Activated T-cell treated with anti-CD3 and anti-CD28 coated beads, Interleukin-2, amount 50 U/mL, for 4 hours (primary cell): ENCODE measurements around the gene UNC119B. TPM values are rescaled to one million over a fixed set of nuclear protein-coding genes. Genes with fewer than 3 reads are reported as not detected.
A peak's percentile ranks its signal among the peaks of the same experiment; 100 is the strongest.
"Not testable (repeated sequence)": the region's sequence is repeated elsewhere in the genome, so short reads cannot be mapped to it uniquely, and the experiment has no call there.

ENCODE experiments used
- ATAC-seq, 2 donors: fragments of 200-7000 bp; cut with Tn5 transposase; one replicate each; pipeline ENCODE4 v1.10.0; 2021
- DNase-seq: peaks from one replicate; pipeline ENCODE4 v3.0.0-alpha.2; 2020
- H3K27me3 Mint-ChIP-seq: one replicate; pipeline ENCODE4 v1.8.0; 2021; ENCODE audit warnings: low read depth, mixed read lengths
- H3K36me3 Mint-ChIP-seq: one replicate; pipeline ENCODE4 v1.8.0; 2022; ENCODE audit warnings: mixed read lengths; ENCODE audit not compliant: insufficient read depth
- H3K4me1 Mint-ChIP-seq: one replicate; pipeline ENCODE4 v1.8.0; 2021; ENCODE audit warnings: low read depth, mixed read lengths
- H3K4me3 Mint-ChIP-seq: one replicate; pipeline ENCODE4 v1.8.0; 2021; ENCODE audit warnings: mild to moderate bottlenecking, moderate library complexity, mixed read lengths
- H3K9me3 Mint-ChIP-seq: one replicate; pipeline ENCODE4 v1.8.0; 2021; ENCODE audit warnings: mixed read lengths
- total RNA-seq, 3 donors: library from RNA; stranded (reverse); gene quantifications; one replicate each; pipeline ENCODE4 v1.2.1, GENCODE V29; 2021

UNC119B gene
- total RNA-seq, 3 donors from 2014 or later = 17.0 to 20.4 (median 17.0) TPM

GRCh38 chr12:120719496-120720233 lies 9.4 kb downstream of the UNC119B start:
- Mint-ChIP-seq H3K4me1 (peaks cover 11% of the 10 kb centered on the region), H3K27me3 (no peaks in the 10 kb centered on the region), H3K9me3 (no peaks in the 10 kb centered on the region), H3K4me3 (no peak overlapping the region), H3K36me3 (peaks cover 45% of the 10 kb centered on the region)
- ATAC-seq (no peak), DNase-seq (no peak)

- peaks cover 18% of the 10 kb centered on the region for H3K4me1 Mint-ChIP-seq
Measured at GRCh38 chr12:120720234-120720986, 10.2 kb downstream of the UNC119B start.

GRCh38 chr12:120720987-120721801 lies 10.9 kb downstream of the UNC119B start:
- H3K36me3 Mint-ChIP-seq = peaks cover 42% of the 10 kb centered on the region
- H3K9me3 Mint-ChIP-seq = no peaks in the 10 kb centered on the region
- no peak for ATAC-seq
- H3K4me1 Mint-ChIP-seq = peaks cover 20% of the 10 kb centered on the region
- H3K4me3 Mint-ChIP-seq = no peak overlapping the region
- no peak for DNase-seq
- H3K27me3 Mint-ChIP-seq = no peaks in the 10 kb centered on the region

More at GRCh38 chr12:120720234-120720986, 10.2 kb downstream of the UNC119B start:
- Mint-ChIP-seq H3K9me3 (no peaks in the 10 kb centered on the region), H3K36me3 (peaks cover 43% of the 10 kb centered on the region), H3K27me3 (no peaks in the 10 kb centered on the region), H3K4me3 (no peak overlapping the region)
- no peak for ATAC-seq
- DNase-seq = no peak

GRCh38 chr12:120721866-120722265 lies 11.6 kb downstream of the UNC119B start:
- H3K4me1 Mint-ChIP-seq = peaks cover 27% of the 10 kb centered on the region
- ATAC-seq = no peak
- DNase-seq = no peak
- no peaks in the 10 kb centered on the region for H3K27me3 Mint-ChIP-seq
- H3K4me3 Mint-ChIP-seq = no peak overlapping the region
- no peaks in the 10 kb centered on the region for H3K9me3 Mint-ChIP-seq
- peaks cover 36% of the 10 kb centered on the region for H3K36me3 Mint-ChIP-seq

- peaks cover 36% of the 10 kb centered on the region for H3K36me3 Mint-ChIP-seq
- H3K27me3 Mint-ChIP-seq = no peaks in the 10 kb centered on the region
- H3K4me1 Mint-ChIP-seq = peaks cover 27% of the 10 kb centered on the region
- no peak overlapping the region for H3K4me3 Mint-ChIP-seq
- ATAC-seq = no peak
- no peaks in the 10 kb centered on the region for H3K9me3 Mint-ChIP-seq
- DNase-seq = no peak
Measured at GRCh38 chr12:120722784-120723183, 12.5 kb downstream of the UNC119B start.

GRCh38 chr12:120724720-120725119 lies 14.5 kb downstream of the UNC119B start:
- peaks cover 18% of the 10 kb centered on the region for H3K4me1 Mint-ChIP-seq

GRCh38 chr12:120725151-120725658 lies 14.9 kb downstream of the UNC119B start:
- H3K4me1 Mint-ChIP-seq = peaks cover 18% of the 10 kb centered on the region
- DNase-seq (no peak), ATAC-seq (no peak)
- H3K9me3 Mint-ChIP-seq = no peaks in the 10 kb centered on the region
- peak overlapping the region; percentile 88 for H3K4me3 Mint-ChIP-seq
- peaks cover 21% of the 10 kb centered on the region for H3K36me3 Mint-ChIP-seq
- no peaks in the 10 kb centered on the region for H3K27me3 Mint-ChIP-seq

More at GRCh38 chr12:120724720-120725119, 14.5 kb downstream of the UNC119B start:
- DNase-seq (no peak), ATAC-seq (no peak)
- Mint-ChIP-seq H3K36me3 (peaks cover 23% of the 10 kb centered on the region), H3K9me3 (no peaks in the 10 kb centered on the region), H3K27me3 (no peaks in the 10 kb centered on the region), H3K4me3 (peak overlapping the region; percentile 88)

- peak; percentile 87 for DNase-seq
- Mint-ChIP-seq H3K9me3 (no peaks in the 10 kb centered on the region), H3K4me3 (peak within 1 kb of the TSS; percentile 88), H3K4me1 (peaks cover 18% of the 10 kb centered on the region), H3K36me3 (peaks cover 21% of the 10 kb centered on the region), H3K27me3 (no peaks in the 10 kb centered on the region)
- peak; percentile 100 for ATAC-seq
Measured at GRCh38 chr12:120725659-120726509, 15.6 kb downstream of the UNC119B start, which contains the start of gene ACADS. TSS of gene ACADS (plus strand) at chr12:120725826. CDS start at chr12:120725886, 60 bp downstream.

- no peak for ATAC-seq
- H3K9me3 Mint-ChIP-seq = no peaks in the 10 kb centered on the region
Measured at GRCh38 chr12:120726510-120726793, 16.2 kb downstream of the UNC119B start.

GRCh38 chr12:120726961-120727360 lies 16.7 kb downstream of the UNC119B start:
- no peaks in the 10 kb centered on the region for H3K27me3 Mint-ChIP-seq
- no peaks in the 10 kb centered on the region for H3K9me3 Mint-ChIP-seq
- DNase-seq (no peak), ATAC-seq (no peak)
- H3K4me3 Mint-ChIP-seq = peak overlapping the region; percentile 88
- H3K4me1 Mint-ChIP-seq = peaks cover 18% of the 10 kb centered on the region
- H3K36me3 Mint-ChIP-seq = peaks cover 18% of the 10 kb centered on the region

More at GRCh38 chr12:120726510-120726793, 16.2 kb downstream of the UNC119B start:
- H3K4me3 Mint-ChIP-seq = peak overlapping the region; percentile 88
- DNase-seq = no peak
- H3K27me3 Mint-ChIP-seq = no peaks in the 10 kb centered on the region
- peaks cover 18% of the 10 kb centered on the region for H3K4me1 Mint-ChIP-seq
- H3K36me3 Mint-ChIP-seq = peaks cover 17% of the 10 kb centered on the region

- H3K4me1 Mint-ChIP-seq, H3K4me3 Mint-ChIP-seq, H3K9me3 Mint-ChIP-seq, ATAC-seq, H3K27me3 Mint-ChIP-seq, DNase-seq: not testable (repeated sequence)
- peaks cover 16% of the 10 kb centered on the region for H3K36me3 Mint-ChIP-seq
Measured at GRCh38 chr12:120732198-120732597, 21.9 kb downstream of the UNC119B start.

GRCh38 chr12:120733574-120733973 lies 23.3 kb downstream of the UNC119B start:
- peaks cover 14% of the 10 kb centered on the region for H3K36me3 Mint-ChIP-seq
- no peaks in the 10 kb centered on the region for H3K4me1 Mint-ChIP-seq
- no peak overlapping the region for H3K4me3 Mint-ChIP-seq
- no peak for DNase-seq
- ATAC-seq = no peak
- no peaks in the 10 kb centered on the region for H3K9me3 Mint-ChIP-seq
- no peaks in the 10 kb centered on the region for H3K27me3 Mint-ChIP-seq

- peaks cover 14% of the 10 kb centered on the region for H3K36me3 Mint-ChIP-seq
- no peak for DNase-seq
- no peaks in the 10 kb centered on the region for H3K4me1 Mint-ChIP-seq
- ATAC-seq = no peak
- no peaks in the 10 kb centered on the region for H3K27me3 Mint-ChIP-seq
- H3K9me3 Mint-ChIP-seq = no peaks in the 10 kb centered on the region
- no peak overlapping the region for H3K4me3 Mint-ChIP-seq
Measured at GRCh38 chr12:120734210-120734609, 24.0 kb downstream of the UNC119B start.
